AG04450 (cell line): ENCODE measurements around the gene ISG20. TPM values are rescaled to one million over a fixed set of nuclear protein-coding genes. Genes with fewer than 3 reads are reported as not detected.

Experiments
- CTCF ChIA-PET: fragments of 300-600, 350-600 bp; formaldehyde crosslinking; extraction: SDS; loops from one replicate; lab custom pipeline; 2022; ENCODE audit warnings: antibody characterized with exemption, inconsistent platforms; lab: Charles Lee
- POLR2A ChIA-PET: fragments of 350-600 bp; formaldehyde crosslinking; extraction: SDS; loops from one replicate; lab custom pipeline; 2021; ENCODE audit warnings: antibody characterized with exemption, inconsistent platforms; lab: Yijun Ruan, JAX
- DNase-seq: peaks from one replicate; pipeline ENCODE4 v3.0.0-alpha.2; 2011; ENCODE audit warnings: low read depth, low spot score
- H3K27ac ChIP-seq: one replicate; pipeline ENCODE4 v1.5.1; 2012; ENCODE audit warnings: low read depth, low read length, control low read depth
- H3K27me3 ChIP-seq: one replicate; pipeline ENCODE4 v1.6.0; 2012; ENCODE audit warnings: low read length; ENCODE audit not compliant: control insufficient read depth, insufficient read depth
- H3K4me3 ChIP-seq: 2 replicates; pipeline ENCODE4 v1.5.1; 2011; ENCODE audit warnings: mild to moderate bottlenecking, low read depth, low read length, control low read depth
- H3K9me3 ChIP-seq: 2 replicates; pipeline ENCODE4 v1.5.1; 2012; ENCODE audit warnings: low read length; ENCODE audit not compliant: control insufficient read depth, insufficient read depth
- polyA plus RNA-seq: library from polyadenylated mRNA; depleted of rRNA; stranded (reverse); fragments of >200 nt; gene quantifications from 2 replicates; pipeline ENCODE4 v1.2.3, GENCODE V29; 2011
- TF ChIP-seq, protein P1 (sequence below): IDR thresholded peaks from 2 replicates; pipeline ENCODE4 v1.5.1; 2011; ENCODE audit warnings: low read depth, low read length, control low read depth, inconsistent platforms

The ISG20 gene
- polyA plus RNA-seq, 1 experiment: 5.2 TPM

DNA sequence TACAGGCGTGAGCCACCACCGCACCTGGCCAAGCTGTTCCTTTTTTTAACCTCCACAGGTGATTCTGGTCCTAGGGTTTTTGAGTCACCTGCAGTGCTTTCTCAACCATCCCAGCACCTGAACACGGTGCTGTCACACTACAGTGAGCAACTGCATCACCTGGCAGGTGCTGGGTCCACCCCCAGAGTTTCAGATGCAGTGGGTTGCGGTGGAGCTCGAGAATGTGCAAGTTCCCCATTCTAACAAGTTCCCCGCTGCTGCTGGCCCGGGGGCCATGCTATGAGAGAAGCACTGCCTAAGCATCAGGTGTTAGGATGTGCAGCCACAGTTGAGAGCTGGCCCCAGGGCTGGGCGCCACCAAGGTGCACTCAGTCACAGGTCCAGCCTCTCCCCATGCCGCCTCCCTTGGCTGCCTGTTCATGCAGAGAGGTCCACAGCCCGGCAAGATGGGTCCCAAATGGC lies 18.0 kb downstream of the ISG20 start:
- ChIA-PET POLR2A (interaction anchor here (2.8 kb wide), 1 partner anchor 18 kb away, joined by 8 read pairs; the partner anchor contains the start of gene ISG20), CTCF (interaction anchor here (0.5 to 6.3 kb wide), 12 partner anchors 10 to 1134 kb away, joined by 3 to 63 read pairs (median 4); no protein-coding TSS in a partner anchor)
- H3K27me3 ChIP-seq: no peaks in the 10 kb centered on the region

DNA sequence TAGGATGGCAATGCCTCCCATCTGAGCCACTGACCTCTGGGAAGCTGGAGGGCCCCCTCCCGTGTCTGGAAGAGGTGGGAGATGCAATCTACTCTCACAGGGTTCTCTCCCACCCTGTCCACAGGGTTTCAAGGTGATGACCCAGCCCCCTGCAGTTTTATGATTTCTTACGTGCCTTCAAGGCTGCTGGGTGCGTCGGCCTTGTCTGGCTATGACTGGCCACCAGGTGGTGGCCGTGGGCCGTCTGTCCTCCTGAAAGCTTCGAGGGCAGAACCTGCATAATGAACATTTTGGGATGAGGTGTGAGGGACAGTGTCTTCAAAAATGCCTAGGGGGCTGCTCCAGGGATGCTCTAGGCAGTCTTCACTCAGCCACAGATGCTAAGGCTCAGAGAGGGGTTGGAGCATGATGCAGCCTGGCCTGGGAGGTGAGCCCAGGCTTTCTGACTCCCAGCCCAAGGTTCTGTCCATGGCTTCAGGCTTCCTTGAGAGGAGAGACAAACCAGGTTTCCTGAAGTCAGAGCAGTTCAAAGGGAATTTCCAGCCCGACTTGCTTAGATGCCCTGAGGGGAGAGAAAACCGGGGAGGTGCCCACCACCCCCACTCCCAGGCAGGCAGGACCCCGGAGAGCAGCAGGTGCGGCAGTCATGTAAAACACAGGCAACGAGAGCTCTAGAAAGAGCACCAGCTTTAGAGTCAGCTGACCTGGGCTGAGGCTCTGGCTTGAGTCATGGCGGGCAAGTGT lies 18.7 kb downstream of the ISG20 start:
- ChIA-PET CTCF (interaction anchor here (0.8 to 6.3 kb wide), 14 partner anchors 8 to 1135 kb away, joined by 3 to 63 read pairs (median 4); partner anchors contain the start of gene ISG20), POLR2A (interaction anchor here (2.8 kb wide), 1 partner anchor 19 kb away, joined by 8 read pairs; the partner anchor contains the start of gene ISG20)
- H3K27me3 ChIP-seq: no peaks in the 10 kb centered on the region
- TF ChIP-seq, protein P1, sequence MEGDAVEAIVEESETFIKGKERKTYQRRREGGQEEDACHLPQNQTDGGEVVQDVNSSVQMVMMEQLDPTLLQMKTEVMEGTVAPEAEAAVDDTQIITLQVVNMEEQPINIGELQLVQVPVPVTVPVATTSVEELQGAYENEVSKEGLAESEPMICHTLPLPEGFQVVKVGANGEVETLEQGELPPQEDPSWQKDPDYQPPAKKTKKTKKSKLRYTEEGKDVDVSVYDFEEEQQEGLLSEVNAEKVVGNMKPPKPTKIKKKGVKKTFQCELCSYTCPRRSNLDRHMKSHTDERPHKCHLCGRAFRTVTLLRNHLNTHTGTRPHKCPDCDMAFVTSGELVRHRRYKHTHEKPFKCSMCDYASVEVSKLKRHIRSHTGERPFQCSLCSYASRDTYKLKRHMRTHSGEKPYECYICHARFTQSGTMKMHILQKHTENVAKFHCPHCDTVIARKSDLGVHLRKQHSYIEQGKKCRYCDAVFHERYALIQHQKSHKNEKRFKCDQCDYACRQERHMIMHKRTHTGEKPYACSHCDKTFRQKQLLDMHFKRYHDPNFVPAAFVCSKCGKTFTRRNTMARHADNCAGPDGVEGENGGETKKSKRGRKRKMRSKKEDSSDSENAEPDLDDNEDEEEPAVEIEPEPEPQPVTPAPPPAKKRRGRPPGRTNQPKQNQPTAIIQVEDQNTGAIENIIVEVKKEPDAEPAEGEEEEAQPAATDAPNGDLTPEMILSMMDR: peak; percentile 89
- no peak overlapping the region for H3K27ac ChIP-seq
- no peak for DNase-seq
- H3K9me3 ChIP-seq: no peaks in the 10 kb centered on the region
- no peak overlapping the region for H3K4me3 ChIP-seq

More for the DNA sequence above, 18.0 kb downstream of the ISG20 start:
- no peak overlapping the region for H3K27ac ChIP-seq
- DNase-seq: no peak
- H3K9me3 ChIP-seq: no peaks in the 10 kb centered on the region
- H3K4me3 ChIP-seq: no peak overlapping the region
- TF ChIP-seq, protein P1: no peak

DNA sequence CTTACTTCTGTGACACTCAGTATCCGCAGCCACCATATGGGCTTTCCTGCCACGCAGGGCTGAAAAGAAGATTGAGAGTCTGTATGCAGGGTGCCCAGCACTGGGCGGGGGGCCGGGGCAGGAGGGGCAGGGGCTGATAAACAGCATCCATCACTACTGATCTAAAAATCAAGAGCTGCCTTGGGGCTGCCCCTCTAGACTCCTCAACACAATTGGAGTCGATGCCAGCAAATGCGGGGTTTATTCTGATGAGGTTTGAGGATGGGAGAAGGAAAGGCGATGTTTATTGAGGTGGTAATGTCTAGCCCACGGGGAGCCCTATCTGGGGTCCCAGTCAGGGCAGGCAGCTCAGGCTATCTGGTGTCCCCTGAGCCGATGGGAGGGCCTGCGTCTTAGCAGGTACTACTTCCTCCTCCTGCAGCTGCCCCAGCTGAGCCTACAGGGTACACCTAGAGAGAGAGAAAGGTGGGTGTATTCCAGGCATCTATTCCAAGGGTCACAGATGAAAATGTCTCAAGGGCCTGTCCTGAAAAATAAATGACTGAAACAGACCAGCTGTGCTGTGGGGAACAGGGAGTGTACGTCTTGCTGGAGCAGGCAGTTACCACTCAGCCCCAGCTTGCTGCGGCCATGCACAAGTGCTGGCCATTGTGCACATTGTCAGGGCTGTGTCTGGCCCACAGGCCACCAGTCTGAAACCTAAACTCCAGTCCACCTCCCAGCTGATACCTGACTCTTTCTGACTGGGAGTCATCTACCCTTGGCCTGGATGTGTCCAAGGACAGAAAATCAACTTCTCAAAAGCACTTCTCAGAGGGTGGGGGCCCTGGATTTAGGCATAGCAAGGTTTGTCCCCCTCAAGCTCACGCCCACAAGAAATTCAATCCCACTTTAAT lies 19.5 kb downstream of the ISG20 start:
- TF ChIP-seq, protein P1: no peak
- no peaks in the 10 kb centered on the region for H3K9me3 ChIP-seq
- no peak for DNase-seq
- H3K27me3 ChIP-seq: no peaks in the 10 kb centered on the region
- ChIA-PET CTCF (interaction anchor here (0.6 to 6.3 kb wide), 12 partner anchors 9 to 365 kb away, joined by 3 to 63 read pairs (median 4); partner anchors contain the start of gene ISG20), POLR2A (interaction anchor here (0.6 to 2.8 kb wide), 2 partner anchors 20 to 176 kb away, joined by 3 to 8 read pairs; partner anchors contain the start of gene ISG20)
- H3K27ac ChIP-seq: no peak overlapping the region
- no peak overlapping the region for H3K4me3 ChIP-seq

GRCh38 chr15:88658972-88659931 lies 20.4 kb downstream of the ISG20 start:
- CTCF ChIA-PET: interaction anchor here (0.6 to 6.3 kb wide), 8 partner anchors 35 to 239 kb away, joined by 3 to 63 read pairs (median 6); no protein-coding TSS in a partner anchor
- H3K9me3 ChIP-seq: no peaks in the 10 kb centered on the region
- POLR2A ChIA-PET: interaction anchor here (0.6 kb wide), 2 partner anchors 175 kb away, joined by 3 read pairs; no protein-coding TSS in a partner anchor
- no peak for DNase-seq
- no peak overlapping the region for H3K4me3 ChIP-seq
- TF ChIP-seq, protein P1: no peak
- no peaks in the 10 kb centered on the region for H3K27me3 ChIP-seq
- no peak overlapping the region for H3K27ac ChIP-seq
